ENCODE data around the gene NCAM1. TPM values are rescaled to one million over a fixed set of nuclear protein-coding genes. Genes with fewer than 3 reads are reported as not detected.

NCAM1 gene
- total RNA-seq, 1 experiment from 2014 or later = 12.0 TPM

GRCh38 chr11:113148076-113148475 lies 186.9 kb downstream of the NCAM1 start:
- BruUV-seq (replicated peaks) = no TSS peak
- H3K27me3 ChIP-seq (replicated peaks; ENCODE audit: insufficient read depth, low read depth, low read length, poor library complexity) = no peaks in the 10 kb centered on the region
- ChIA-PET POLR2A (ENCODE audit: low non-redundant PET) (no interaction called here), CTCF (no interaction called here)
- intact Hi-C loops (cut with micrococcal nuclease; ENCODE audit: unreplicated experiment) = no loop called here
- H3K36me3 ChIP-seq (ENCODE audit: insufficient read depth, low read length, poor library complexity, severe bottlenecking) = no peaks in the 10 kb centered on the region
- no peaks in the 10 kb centered on the region for H3K4me1 ChIP-seq (ENCODE audit: insufficient read depth, low read length, poor library complexity, severe bottlenecking)
- TF ChIP-seq EZH2 (IDR thresholded peaks at IDR 0.05; ENCODE audit: borderline replicate concordance, low read depth, low read length, poor library complexity, severe bottlenecking) (no peak), CTCF (conservative IDR thresholded peaks at IDR 0.05; ENCODE audit: low read depth, low read length) (no peak)
- H3K27ac ChIP-seq (ENCODE audit: low read depth, low read length, poor library complexity, severe bottlenecking) = no peak overlapping the region
- no peak for DNase-seq (ENCODE audit: low spot score)
- no peaks in the 10 kb centered on the region for H3K9me3 ChIP-seq (ENCODE audit: low read depth, low read length, poor library complexity, severe bottlenecking)
- no peak overlapping the region for H3K4me3 ChIP-seq (ENCODE audit: low read depth, low read length, poor library complexity, severe bottlenecking)

- no peak for DNase-seq (ENCODE audit: low spot score)
- Histone ChIP-seq H3K4me3 (ENCODE audit: low read depth, low read length, poor library complexity, severe bottlenecking) (no peak overlapping the region), H3K9me3 (ENCODE audit: low read depth, low read length, poor library complexity, severe bottlenecking) (no peaks in the 10 kb centered on the region), H3K4me1 (ENCODE audit: insufficient read depth, low read length, poor library complexity, severe bottlenecking) (no peaks in the 10 kb centered on the region), H3K36me3 (ENCODE audit: insufficient read depth, low read length, poor library complexity, severe bottlenecking) (no peaks in the 10 kb centered on the region), H3K27ac (ENCODE audit: low read depth, low read length, poor library complexity, severe bottlenecking) (no peak overlapping the region), H3K27me3 (replicated peaks; ENCODE audit: insufficient read depth, low read depth, low read length, poor library complexity) (no peaks in the 10 kb centered on the region)
- intact Hi-C loops (cut with micrococcal nuclease; ENCODE audit: unreplicated experiment) = no loop called here
- ChIA-PET CTCF (no interaction called here), POLR2A (ENCODE audit: low non-redundant PET) (no interaction called here)
- no peak for TF ChIP-seq EZH2 (IDR thresholded peaks at IDR 0.05; ENCODE audit: borderline replicate concordance, low read depth, low read length, poor library complexity, severe bottlenecking)
- TF ChIP-seq CTCF (conservative IDR thresholded peaks at IDR 0.05; ENCODE audit: low read depth, low read length) = no peak
- no TSS peak for BruUV-seq (replicated peaks)
Measured at GRCh38 chr11:113148652-113149051, 187.4 kb downstream of the NCAM1 start.

- no peaks in the 10 kb centered on the region for H3K36me3 ChIP-seq (ENCODE audit: insufficient read depth, low read length, poor library complexity, severe bottlenecking)
- H3K4me1 ChIP-seq (ENCODE audit: insufficient read depth, low read length, poor library complexity, severe bottlenecking) = no peaks in the 10 kb centered on the region
- BruUV-seq (replicated peaks) = no TSS peak
- POLR2A ChIA-PET (ENCODE audit: low non-redundant PET) = no interaction called here
- CTCF ChIA-PET = no interaction called here
- H3K4me3 ChIP-seq (ENCODE audit: low read depth, low read length, poor library complexity, severe bottlenecking) = no peak overlapping the region
- H3K27ac ChIP-seq (ENCODE audit: low read depth, low read length, poor library complexity, severe bottlenecking) = no peak overlapping the region
- no peaks in the 10 kb centered on the region for H3K27me3 ChIP-seq (replicated peaks; ENCODE audit: insufficient read depth, low read depth, low read length, poor library complexity)
- intact Hi-C loops (cut with micrococcal nuclease; ENCODE audit: unreplicated experiment) = no loop called here
- H3K9me3 ChIP-seq (ENCODE audit: low read depth, low read length, poor library complexity, severe bottlenecking) = no peaks in the 10 kb centered on the region
- no peak for DNase-seq (ENCODE audit: low spot score)
- no peak for TF ChIP-seq EZH2 (IDR thresholded peaks at IDR 0.05; ENCODE audit: borderline replicate concordance, low read depth, low read length, poor library complexity, severe bottlenecking)
- TF ChIP-seq CTCF (conservative IDR thresholded peaks at IDR 0.05; ENCODE audit: low read depth, low read length) = no peak
Measured at GRCh38 chr11:113151521-113151920, 190.3 kb downstream of the NCAM1 start.
